Head of caudate nucleus (tissue), 42 donors: ENCODE results near the gene TRPV3.
"Not testable (repeated sequence)": the region's sequence is repeated elsewhere in the genome, so short reads cannot be mapped to it uniquely, and the experiment has no call there.

Experiments used
- DNase-seq, 42 donors: peaks; one replicate each; pipeline versions ENCODE4 v3.0.0 to v3.0.0-alpha.2; 2020 to 2021; ENCODE audit warnings: mixed read lengths in 7 of 42
- intact Hi-C: fragments of 100-400 bp; cut with DNase I; formaldehyde crosslinking; loops from one replicate; pipeline ENCODE4 v1.15.0; 2022

TRPV3 gene

GRCh38 chr17:3557768-3558583 is at the start of gene TRPV3:
Gene TRPV3, minus strand, starts transcription at chr17:3557812. Its CDS starts 2,962 bp downstream, at chr17:3554850.
- peak; percentile 38 to 90 (median 77) for DNase-seq
- intact Hi-C loops = no loop called here

GRCh38 chr17:3603870-3604259 is 46.3 kb upstream of the TRPV3 start:
- DNase-seq = no peak
- intact Hi-C loops = no loop called here

GRCh38 chr17:3603119-3603869 is 45.7 kb upstream of the TRPV3 start:
- intact Hi-C loops = no loop called here
- DNase-seq = no peak

- intact Hi-C loops = no loop called here
- DNase-seq = no peak
Measured at GRCh38 chr17:3602499-3602898, 44.9 kb upstream of the TRPV3 start.

- no peak for DNase-seq
- intact Hi-C loops = no loop called here
Measured at GRCh38 chr17:3600529-3601205, 43.1 kb upstream of the TRPV3 start.

- intact Hi-C loops = no loop called here
- DNase-seq = no peak
Measured at GRCh38 chr17:3598078-3598477, 40.5 kb upstream of the TRPV3 start.

GRCh38 chr17:3596804-3597464 is 39.3 kb upstream of the TRPV3 start:
- DNase-seq = no peak

GRCh38 chr17:3594976-3595375 is 37.4 kb upstream of the TRPV3 start:
- intact Hi-C loops = no loop called here
- DNase-seq = no peak

More at GRCh38 chr17:3596804-3597464, 39.3 kb upstream of the TRPV3 start:
- intact Hi-C loops = no loop called here

- intact Hi-C loops = no loop called here
- peak in 41 of 42 donors; percentile 10 to 83 (median 46) for DNase-seq
Measured at GRCh38 chr17:3594051-3594800, 36.6 kb upstream of the TRPV3 start.

- intact Hi-C loops = no loop called here
- DNase-seq = no peak
Measured at GRCh38 chr17:3593384-3593783, 35.8 kb upstream of the TRPV3 start.

- intact Hi-C loops = no loop called here
- no peak for DNase-seq
Measured at GRCh38 chr17:3592216-3592860, 34.7 kb upstream of the TRPV3 start.

GRCh38 chr17:3590768-3591167 is 33.2 kb upstream of the TRPV3 start:
- no peak for DNase-seq
- intact Hi-C loops = no loop called here

GRCh38 chr17:3590231-3590630 is 32.6 kb upstream of the TRPV3 start:
- intact Hi-C loops = no loop called here
- no peak for DNase-seq

GRCh38 chr17:3589784-3590183 is 32.2 kb upstream of the TRPV3 start:
- intact Hi-C loops = no loop called here
- no peak for DNase-seq

GRCh38 chr17:3585826-3586225 is 28.2 kb upstream of the TRPV3 start:
- intact Hi-C loops = no loop called here
- no peak for DNase-seq

GRCh38 chr17:3583456-3583855 is 25.8 kb upstream of the TRPV3 start:
- intact Hi-C loops = no loop called here
- DNase-seq = no peak

GRCh38 chr17:3582915-3583314 is 25.3 kb upstream of the TRPV3 start:
- no peak for DNase-seq
- intact Hi-C loops = no loop called here

- DNase-seq, intact Hi-C loops: not testable (repeated sequence)
Measured at GRCh38 chr17:3578667-3579066, 21.1 kb upstream of the TRPV3 start.
